Lower leg skin (tissue), 3 donors: ENCODE results near the gene AGAP6.
"Not testable (repeated sequence)": the region's sequence is repeated elsewhere in the genome, so short reads cannot be mapped to it uniquely, and the experiment has no call there.

Experiments
- POLR2A ChIP-seq, 2 donors: fragments of 450-650 bp; IDR thresholded peaks; one replicate each; pipeline ENCODE4 v1.6.1; 2016 to 2017; ENCODE audit warnings: antibody characterized with exemption in 2 of 2, mild to moderate bottlenecking in 1 of 2, moderate library complexity in 1 of 2
- TF ChIP-seq, protein P1 (sequence below), 3 donors: fragments of 450-650 bp; IDR thresholded peaks; one replicate each; pipeline ENCODE4 v1.5.1; 2016; ENCODE audit warnings: antibody characterized with exemption in 3 of 3, mild to moderate bottlenecking in 3 of 3, moderate library complexity in 2 of 3

DNA sequence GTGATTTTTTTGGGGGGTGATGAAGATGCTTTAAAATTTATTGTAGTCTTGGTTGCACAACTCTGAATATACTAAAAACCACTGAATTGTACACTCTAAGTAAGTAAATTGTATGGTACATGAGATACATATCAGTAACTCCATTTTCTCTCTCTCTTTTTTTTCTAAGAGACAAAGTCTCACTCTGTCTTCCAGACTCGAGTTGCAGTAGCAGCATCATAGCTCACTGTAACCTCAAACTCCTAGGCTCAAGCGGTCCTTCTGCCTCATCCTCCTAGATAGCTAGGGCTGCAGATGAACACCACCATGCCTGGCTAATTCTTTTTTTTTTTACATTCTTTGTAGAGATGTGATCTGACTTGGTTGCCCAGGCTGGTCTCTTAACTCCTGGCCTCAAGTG, 39.5 kb upstream of the AGAP6 start:
- TF ChIP-seq, protein P1, sequence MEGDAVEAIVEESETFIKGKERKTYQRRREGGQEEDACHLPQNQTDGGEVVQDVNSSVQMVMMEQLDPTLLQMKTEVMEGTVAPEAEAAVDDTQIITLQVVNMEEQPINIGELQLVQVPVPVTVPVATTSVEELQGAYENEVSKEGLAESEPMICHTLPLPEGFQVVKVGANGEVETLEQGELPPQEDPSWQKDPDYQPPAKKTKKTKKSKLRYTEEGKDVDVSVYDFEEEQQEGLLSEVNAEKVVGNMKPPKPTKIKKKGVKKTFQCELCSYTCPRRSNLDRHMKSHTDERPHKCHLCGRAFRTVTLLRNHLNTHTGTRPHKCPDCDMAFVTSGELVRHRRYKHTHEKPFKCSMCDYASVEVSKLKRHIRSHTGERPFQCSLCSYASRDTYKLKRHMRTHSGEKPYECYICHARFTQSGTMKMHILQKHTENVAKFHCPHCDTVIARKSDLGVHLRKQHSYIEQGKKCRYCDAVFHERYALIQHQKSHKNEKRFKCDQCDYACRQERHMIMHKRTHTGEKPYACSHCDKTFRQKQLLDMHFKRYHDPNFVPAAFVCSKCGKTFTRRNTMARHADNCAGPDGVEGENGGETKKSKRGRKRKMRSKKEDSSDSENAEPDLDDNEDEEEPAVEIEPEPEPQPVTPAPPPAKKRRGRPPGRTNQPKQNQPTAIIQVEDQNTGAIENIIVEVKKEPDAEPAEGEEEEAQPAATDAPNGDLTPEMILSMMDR (IDR thresholded peaks at IDR 0.05) = not testable (repeated sequence)
- not testable (repeated sequence) for TF ChIP-seq POLR2A (IDR thresholded peaks at IDR 0.05)
